Common myeloid progenitor, CD34-positive (primary cell): ENCODE results near the gene SDK1.

Experiments used
- CTCF ChIA-PET: fragments of 350-600 bp; sonication (Branson Sonifier 250); formaldehyde crosslinking; loops from one replicate; lab custom pipeline; 2021; ENCODE audit warnings: antibody characterized with exemption; lab: Charles Lee
- POLR2A ChIA-PET: fragments of 350-600 bp; sonication (Branson Sonifier 250); formaldehyde crosslinking; loops from one replicate; lab custom pipeline; 2021; ENCODE audit warnings: antibody characterized with exemption; lab: Charles Lee
- DNase-seq, 3 donors: peaks; one replicate each; pipeline versions ENCODE4 v3.0.0 to v3.0.0-alpha.2; 2013
- H3K27ac ChIP-seq, 2 experiments: 1 replicate in 1 of 2; 2 replicates in 1 of 2; pipeline ENCODE4 v1.7.0; 2013; ENCODE audit warnings: inconsistent platforms in 2 of 2, low read length in 2 of 2, mild to moderate bottlenecking in 2 of 2, low read depth in 1 of 2, moderate library complexity in 1 of 2; ENCODE audit not compliant: severe bottlenecking in 2 of 2, insufficient read depth in 1 of 2, poor library complexity in 1 of 2
- H3K27me3 ChIP-seq, 5 experiments: replicated peaks in 2 of 5; 1 replicate in 3 of 5; 2 replicates in 2 of 5; pipeline versions ENCODE4 v1.6.1 to v1.7.0; 2013; ENCODE audit warnings: low read length in 4 of 5, mild to moderate bottlenecking in 2 of 5, moderate library complexity in 2 of 5, inconsistent platforms in 1 of 5; ENCODE audit not compliant: insufficient read depth in 5 of 5, control insufficient read depth in 4 of 5
- H3K36me3 ChIP-seq, 4 experiments: 1 replicate in 2 of 4; 2 replicates in 2 of 4; pipeline versions ENCODE4 v1.6.1 to v1.7.0; 2013; ENCODE audit warnings: low read length in 3 of 4, control low read depth in 1 of 4, mild to moderate bottlenecking in 1 of 4; ENCODE audit not compliant: control insufficient read depth in 4 of 4, insufficient read depth in 4 of 4
- H3K4me1 ChIP-seq, 4 experiments: 1 replicate in 3 of 4; 2 replicates in 1 of 4; pipeline versions ENCODE4 v1.6.1 to v1.7.1; 2013; ENCODE audit warnings: low read length in 3 of 4, mild to moderate bottlenecking in 3 of 4, control low read depth in 1 of 4, inconsistent platforms in 1 of 4, moderate library complexity in 1 of 4; ENCODE audit not compliant: control insufficient read depth in 4 of 4, insufficient read depth in 4 of 4; ENCODE audit errors: control extremely low read depth in 1 of 4
- H3K4me3 ChIP-seq, 7 experiments: 1 replicate in 4 of 7; 2 replicates in 3 of 7; pipeline versions ENCODE4 v1.5.1 to v1.7.0; 2013; ENCODE audit warnings: mild to moderate bottlenecking in 7 of 7, low read length in 6 of 7, moderate library complexity in 6 of 7, inconsistent platforms in 2 of 7, low read depth in 2 of 7, control low read depth in 1 of 7; ENCODE audit not compliant: insufficient read depth in 4 of 7, control insufficient read depth in 1 of 7; ENCODE audit errors: extremely low read depth in 1 of 7
- H3K9me3 ChIP-seq, 5 experiments: 1 replicate in 4 of 5; 2 replicates in 1 of 5; pipeline versions ENCODE4 v1.6.1 to v1.7.1; 2013; ENCODE audit warnings: low read length in 4 of 5, mild to moderate bottlenecking in 2 of 5, inconsistent platforms in 1 of 5, low read depth in 1 of 5, moderate library complexity in 1 of 5; ENCODE audit not compliant: control insufficient read depth in 4 of 5, insufficient read depth in 2 of 5; ENCODE audit errors: control extremely low read depth in 1 of 5
- WGBS: methylation state at CpG from one replicate; pipeline ENCODE4 v1.1.5; 2013; ENCODE audit not compliant: insufficient coverage; 5-methylcytosine and 5-hydroxymethylcytosine counted together

SDK1 gene

GRCh38 chr7:3356173-3356572 lies 55.1 kb downstream of the SDK1 start:
- no peaks in the 10 kb centered on the region for H3K36me3 ChIP-seq
- ChIA-PET POLR2A (no interaction called here), CTCF (no interaction called here)
- no peak overlapping the region for H3K4me3 ChIP-seq
- no peak overlapping the region for H3K27ac ChIP-seq
- H3K4me1 ChIP-seq = no peaks in the 10 kb centered on the region
- WGBS = 97% methylated on average over 6 of the region's 6 CpGs
- peaks cover 0 to 1% (median 0%) of the 10 kb centered on the region in 5 experiments for H3K9me3 ChIP-seq
- DNase-seq = no peak
- H3K27me3 ChIP-seq = peaks cover 0 to 2% (median 0%) of the 10 kb centered on the region in 5 experiments

- DNase-seq = no peak
- H3K36me3 ChIP-seq = no peaks in the 10 kb centered on the region
- CTCF ChIA-PET = no interaction called here
- H3K27me3 ChIP-seq = peaks cover 0 to 2% (median 0%) of the 10 kb centered on the region in 5 experiments
- H3K4me1 ChIP-seq = no peaks in the 10 kb centered on the region
- H3K27ac ChIP-seq = no peak overlapping the region
- H3K4me3 ChIP-seq = no peak overlapping the region
- 96% methylated on average over 4 of the region's 5 CpGs for WGBS
- H3K9me3 ChIP-seq = no peaks in the 10 kb centered on the region
- POLR2A ChIA-PET = no interaction called here
Observed at GRCh38 chr7:3358991-3359390, 57.9 kb downstream of the SDK1 start.

DNA sequence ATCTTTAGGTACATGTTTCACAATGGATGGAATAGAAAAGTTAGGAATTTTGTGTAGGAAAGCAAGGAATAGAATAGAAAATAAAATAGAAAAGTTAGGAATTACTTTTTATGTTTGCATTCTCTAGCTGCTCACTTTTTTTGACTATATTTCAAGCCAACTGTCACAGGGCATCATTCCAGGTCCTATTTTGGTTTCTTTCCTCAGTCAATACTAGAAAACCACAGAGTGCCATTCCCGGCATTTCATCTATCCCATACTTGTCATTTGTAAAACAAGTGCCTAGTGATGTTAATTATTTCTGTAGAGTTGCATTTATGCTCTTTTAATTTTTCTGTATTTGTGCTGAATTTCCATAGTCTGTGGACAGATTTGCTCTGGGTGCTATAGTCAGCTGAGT lies 66.2 kb downstream of the SDK1 start:
- no peaks in the 10 kb centered on the region for H3K9me3 ChIP-seq
- peaks cover 0 to 9% (median 5%) of the 10 kb centered on the region in 4 experiments for H3K4me1 ChIP-seq
- H3K27me3 ChIP-seq = peaks cover 0 to 2% (median 0%) of the 10 kb centered on the region in 5 experiments
- H3K36me3 ChIP-seq = no peaks in the 10 kb centered on the region
- POLR2A ChIA-PET = no interaction called here
- H3K27ac ChIP-seq = no peak overlapping the region
- no peak for DNase-seq
- CTCF ChIA-PET = interaction anchor here (0.6 kb wide), 1 partner anchor 18 kb away, joined by 3 read pairs; no protein-coding TSS in a partner anchor
- no peak overlapping the region for H3K4me3 ChIP-seq
- no CpG with 5 or more reads among the region's 1 CpG for WGBS

DNA sequence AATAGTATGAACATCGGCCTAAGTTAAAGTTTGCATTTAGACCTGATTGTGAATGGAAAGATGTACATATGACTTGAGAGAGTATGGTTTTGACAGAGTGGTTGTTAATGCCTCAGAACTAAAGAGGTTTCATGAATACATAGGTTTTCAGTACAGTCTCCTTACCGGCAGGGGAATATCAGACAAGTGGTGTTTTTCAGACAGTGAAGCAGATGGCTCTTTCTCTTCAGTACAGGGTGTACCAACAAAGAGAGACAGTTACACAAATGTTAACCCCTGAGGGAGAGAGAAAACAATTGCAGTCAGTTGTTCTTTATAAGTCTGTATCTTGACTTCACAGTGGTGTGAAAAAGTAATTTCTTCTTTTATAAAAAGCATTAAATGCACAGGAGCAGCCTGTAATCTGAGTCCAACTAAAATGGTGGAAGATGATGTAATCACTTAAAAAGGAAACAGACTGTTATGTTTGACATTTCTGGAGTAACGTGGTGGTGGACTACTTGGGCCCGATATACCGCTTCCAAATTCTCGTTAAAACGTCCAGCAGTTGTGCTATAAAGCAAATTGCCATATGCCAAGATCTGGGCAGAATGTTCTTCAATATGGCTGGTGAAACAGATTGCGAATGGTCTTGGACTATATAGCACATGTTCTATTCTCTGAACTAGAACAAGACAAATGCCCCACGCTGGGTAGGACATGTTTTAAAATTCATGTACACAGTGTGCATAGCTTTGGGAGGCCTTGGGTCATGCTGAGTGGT lies 69.2 kb downstream of the SDK1 start:
- WGBS = 97% methylated on average over 9 of the region's 9 CpGs
- POLR2A ChIA-PET = no interaction called here
- Histone ChIP-seq H3K27me3 (no peaks in the 10 kb centered on the region), H3K36me3 (no peaks in the 10 kb centered on the region), H3K9me3 (no peaks in the 10 kb centered on the region), H3K4me3 (no peak overlapping the region), H3K4me1 (peaks cover 0 to 9% (median 5%) of the 10 kb centered on the region in 4 experiments), H3K27ac (no peak overlapping the region)
- CTCF ChIA-PET = no interaction called here
- no peak for DNase-seq

DNA sequence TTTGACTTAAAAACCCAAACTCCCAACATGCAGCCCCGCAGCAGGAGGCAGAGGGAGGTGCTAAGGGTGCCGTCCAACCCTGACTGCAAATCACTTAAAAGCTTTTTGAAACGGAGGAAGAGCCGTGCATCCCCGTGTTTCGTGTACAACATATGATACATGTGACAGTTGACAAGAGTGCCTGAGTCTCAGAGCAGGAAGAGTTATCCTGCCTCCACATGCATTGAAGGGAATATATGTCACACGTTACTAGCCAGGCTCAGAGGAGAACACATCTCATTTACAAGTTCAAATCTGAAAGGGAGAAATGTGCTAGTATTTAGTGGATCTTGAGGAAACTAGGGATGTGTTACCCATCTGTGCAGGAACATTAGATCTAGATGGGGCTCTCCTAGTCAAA lies 69.9 kb downstream of the SDK1 start:
- H3K27ac ChIP-seq = no peak overlapping the region
- no peak overlapping the region for H3K4me3 ChIP-seq
- peaks cover 0 to 3% (median 0%) of the 10 kb centered on the region in 5 experiments for H3K27me3 ChIP-seq
- no peaks in the 10 kb centered on the region for H3K9me3 ChIP-seq
- WGBS = 97% methylated on average over 6 of the region's 7 CpGs
- H3K36me3 ChIP-seq = no peaks in the 10 kb centered on the region
- ChIA-PET CTCF (interaction anchor here (1.0 kb wide), 1 partner anchor 18 kb away, joined by 3 read pairs; no protein-coding TSS in a partner anchor), POLR2A (no interaction called here)
- DNase-seq = no peak
- peaks cover 0 to 9% (median 5%) of the 10 kb centered on the region in 4 experiments for H3K4me1 ChIP-seq

DNA sequence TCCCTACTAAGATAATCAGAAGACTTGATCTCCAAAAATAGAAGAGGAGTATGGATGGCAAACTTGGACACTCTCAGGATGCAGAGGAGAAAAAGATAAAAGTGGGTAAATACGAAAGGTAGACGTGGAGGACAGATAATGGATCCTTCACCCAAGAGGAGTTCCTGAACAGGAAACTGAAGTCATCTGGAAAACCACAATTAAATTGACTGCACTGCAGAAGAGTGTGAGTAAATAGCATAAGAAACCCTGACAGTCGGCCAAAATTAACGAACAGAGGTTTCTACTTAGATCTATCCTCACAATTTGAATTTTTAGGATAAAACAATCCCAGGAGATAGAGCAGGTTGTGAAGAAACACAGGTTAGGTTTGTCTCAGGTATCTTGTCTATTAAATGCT lies 70.5 kb downstream of the SDK1 start:
- ChIA-PET CTCF (interaction anchor here (1.0 kb wide), 1 partner anchor 17 kb away, joined by 3 read pairs; no protein-coding TSS in a partner anchor), POLR2A (no interaction called here)
- 4% methylated on average over 2 of the region's 4 CpGs for WGBS
- no peaks in the 10 kb centered on the region for H3K9me3 ChIP-seq
- DNase-seq = peak in 2 of 3 donors; percentile 3 to 5
- H3K4me3 ChIP-seq = peak overlapping the region in 1 of 7 experiments; percentile 25
- no peak overlapping the region for H3K27ac ChIP-seq
- no peaks in the 10 kb centered on the region for H3K36me3 ChIP-seq
- peaks cover 0 to 9% (median 5%) of the 10 kb centered on the region in 4 experiments for H3K4me1 ChIP-seq
- peaks cover 0 to 3% (median 0%) of the 10 kb centered on the region in 5 experiments for H3K27me3 ChIP-seq

GRCh38 chr7:3374239-3374638 lies 73.2 kb downstream of the SDK1 start:
- Histone ChIP-seq H3K27me3 (peaks cover 0 to 6% (median 0%) of the 10 kb centered on the region in 5 experiments), H3K4me3 (no peak overlapping the region), H3K27ac (no peak overlapping the region), H3K36me3 (no peaks in the 10 kb centered on the region), H3K4me1 (peaks cover 0 to 9% (median 5%) of the 10 kb centered on the region in 4 experiments), H3K9me3 (no peaks in the 10 kb centered on the region)
- DNase-seq = no peak
- WGBS = 95% methylated on average over 2 of the region's 2 CpGs
- POLR2A ChIA-PET = no interaction called here
- CTCF ChIA-PET = no interaction called here
